GM12878 (cell line): ENCODE data around the gene IER3IP1.

ENCODE experiments used
- CBX3 ChIP-seq: fragments of 200-600 bp; sonication (generic); IDR thresholded peaks from 2 replicates; pipeline ENCODE4 v1.6.1; 2016; ENCODE audit warnings: low read depth, borderline replicate concordance
- EP300 ChIP-seq, 2 experiments: fragments of 150-350 bp in 1 of 2; IDR thresholded peaks; 2 replicates each; pipeline ENCODE4 v1.6.1; 2011 to 2012; ENCODE audit warnings: low read depth in 2 of 2, low read length in 2 of 2, borderline replicate concordance in 1 of 2, improper control_type of control experiment in 1 of 2, inconsistent platforms in 1 of 2; ENCODE audit not compliant: control insufficient read depth in 1 of 2
- GABPA ChIP-seq: IDR thresholded peaks from 2 replicates; pipeline ENCODE4 v1.6.1; 2014; ENCODE audit warnings: antibody characterized with exemption, low read depth, mild to moderate bottlenecking, inconsistent platforms
- HCFC1 ChIP-seq: fragments of 150-350 bp; IDR thresholded peaks from 2 replicates; pipeline ENCODE4 v1.6.1; 2014; ENCODE audit warnings: low read length
- NFIC ChIP-seq: IDR thresholded peaks from 2 replicates; pipeline ENCODE4 v1.6.1; 2012; ENCODE audit warnings: low read depth, mild to moderate bottlenecking, inconsistent platforms, low read length, moderate library complexity
- POLR2A ChIP-seq: IDR thresholded peaks from 2 replicates; pipeline ENCODE4 v1.6.1; 2011; ENCODE audit warnings: low read depth, mild to moderate bottlenecking, low read length
- POLR2AphosphoS5 ChIP-seq: IDR thresholded peaks from 2 replicates; pipeline ENCODE4 v1.6.1; 2011; ENCODE audit warnings: mild to moderate bottlenecking, low read length, inconsistent platforms
- POU2F2 ChIP-seq: IDR thresholded peaks from 3 replicates; pipeline ENCODE4 v1.6.1; 2011; ENCODE audit warnings: low read depth, mild to moderate bottlenecking, low read length, borderline replicate concordance
- SP1 ChIP-seq: IDR thresholded peaks from one replicate; pipeline ENCODE4 v1.6.1; 2011; ENCODE audit warnings: low read depth, low read length
- SPI1 ChIP-seq: IDR thresholded peaks from 2 replicates; pipeline ENCODE4 v1.6.1; 2011; ENCODE audit warnings: low read depth, mild to moderate bottlenecking, low read length, moderate library complexity, borderline replicate concordance; ENCODE audit not compliant: insufficient read depth
- ZNF207 ChIP-seq: fragments of 450-650 bp; IDR thresholded peaks from 2 replicates; pipeline ENCODE4 v1.6.1; 2014; ENCODE audit warnings: antibody characterized with exemption, mild to moderate bottlenecking, borderline replicate concordance
- ZNF274 ChIP-seq: IDR thresholded peaks from one replicate; pipeline ENCODE4 v1.8.0; 2011; ENCODE audit not compliant: insufficient read length, insufficient read depth
- TF ChIP-seq, protein P1 (sequence below), 3 experiments: IDR thresholded peaks in 2 of 3; conservative IDR thresholded peaks in 1 of 3; 2 replicates each; pipeline ENCODE4 v1.5.1; 2011; ENCODE audit warnings: low read depth in 3 of 3, low read length in 3 of 3, mild to moderate bottlenecking in 3 of 3, control low read depth in 2 of 3, moderate library complexity in 2 of 3, inconsistent platforms in 1 of 3, mixed read lengths in 1 of 3; ENCODE audit not compliant: control insufficient read depth in 2 of 3, insufficient read depth in 1 of 3; ENCODE audit errors: extremely low read depth in 1 of 3

DNA sequence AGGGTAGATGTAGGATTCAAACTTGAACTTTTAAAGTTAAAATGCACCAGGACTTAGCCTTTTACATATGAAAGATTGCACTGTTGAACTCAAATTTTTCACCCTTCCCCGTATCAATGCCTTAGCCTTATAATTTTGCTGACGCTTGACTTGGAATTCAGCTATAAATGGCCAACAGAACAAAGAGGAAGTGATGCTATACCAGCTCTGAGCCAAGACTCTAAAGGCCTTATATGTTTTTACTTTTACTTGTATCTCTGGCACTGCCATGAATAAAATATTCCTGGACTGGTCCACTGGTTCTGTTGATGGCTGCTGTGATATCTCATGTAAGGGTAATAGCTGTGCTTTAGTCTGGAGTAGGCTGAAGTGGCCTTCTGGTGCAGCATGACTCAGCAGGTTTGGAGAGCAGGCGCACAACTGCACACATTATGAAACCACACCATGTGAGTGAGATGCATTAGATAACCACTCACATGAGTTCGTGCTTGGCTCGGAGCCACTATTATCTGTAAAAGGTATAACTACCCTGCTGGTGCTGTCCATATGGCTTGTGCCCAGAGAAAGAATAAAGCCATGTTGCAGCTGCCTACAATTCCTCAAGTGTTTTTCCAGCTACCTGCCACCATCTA lies 8.4 kb upstream of the IER3IP1 start:
- no peak for TF ChIP-seq ZNF207
- TF ChIP-seq NFIC = no peak
- no peak for TF ChIP-seq SP1
- no peak for TF ChIP-seq ZNF274
- TF ChIP-seq GABPA = no peak
- no peak for TF ChIP-seq POLR2AphosphoS5
- no peak for TF ChIP-seq HCFC1
- TF ChIP-seq, protein P1, sequence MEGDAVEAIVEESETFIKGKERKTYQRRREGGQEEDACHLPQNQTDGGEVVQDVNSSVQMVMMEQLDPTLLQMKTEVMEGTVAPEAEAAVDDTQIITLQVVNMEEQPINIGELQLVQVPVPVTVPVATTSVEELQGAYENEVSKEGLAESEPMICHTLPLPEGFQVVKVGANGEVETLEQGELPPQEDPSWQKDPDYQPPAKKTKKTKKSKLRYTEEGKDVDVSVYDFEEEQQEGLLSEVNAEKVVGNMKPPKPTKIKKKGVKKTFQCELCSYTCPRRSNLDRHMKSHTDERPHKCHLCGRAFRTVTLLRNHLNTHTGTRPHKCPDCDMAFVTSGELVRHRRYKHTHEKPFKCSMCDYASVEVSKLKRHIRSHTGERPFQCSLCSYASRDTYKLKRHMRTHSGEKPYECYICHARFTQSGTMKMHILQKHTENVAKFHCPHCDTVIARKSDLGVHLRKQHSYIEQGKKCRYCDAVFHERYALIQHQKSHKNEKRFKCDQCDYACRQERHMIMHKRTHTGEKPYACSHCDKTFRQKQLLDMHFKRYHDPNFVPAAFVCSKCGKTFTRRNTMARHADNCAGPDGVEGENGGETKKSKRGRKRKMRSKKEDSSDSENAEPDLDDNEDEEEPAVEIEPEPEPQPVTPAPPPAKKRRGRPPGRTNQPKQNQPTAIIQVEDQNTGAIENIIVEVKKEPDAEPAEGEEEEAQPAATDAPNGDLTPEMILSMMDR (IDR thresholded peaks at IDR 0.05 in 2 of 3, conservative IDR thresholded peaks at IDR 0.05 in 1 of 3; ENCODE audit: control insufficient read depth in 2 of 3, extremely low read depth in 1 of 3, insufficient read depth in 1 of 3, low read depth in 3 of 3, low read length in 3 of 3) = no peak
- TF ChIP-seq POU2F2 = no peak
- no peak for TF ChIP-seq POLR2A
- peak; percentile 7; the same call in 1 of the 2 replicates for TF ChIP-seq SPI1
- no peak for TF ChIP-seq EP300 (IDR thresholded peaks at IDR 0.05; ENCODE audit: borderline replicate concordance in 1 of 2, control insufficient read depth in 1 of 2, low read depth in 2 of 2, low read length in 2 of 2)
- TF ChIP-seq CBX3 = no peak
